H1 (cell line): ENCODE measurements around the gene SPG11. TPM values are rescaled to one million over a fixed set of nuclear protein-coding genes. Genes with fewer than 3 reads are reported as not detected.
A peak's percentile ranks its signal among the peaks of the same experiment; 100 is the strongest.

Source experiments
- CTCF ChIA-PET: fragments of 300-600 bp; sonication (Branson Sonifier 250); formaldehyde crosslinking; loops from one replicate; lab custom pipeline; 2021; ENCODE audit not compliant: partially characterized antibody; lab: Charles Lee
- POLR2A ChIA-PET: fragments of 300-600 bp; sonication (Branson Sonifier 250); formaldehyde crosslinking; loops from one replicate; lab custom pipeline; 2021; ENCODE audit warnings: inconsistent platforms; ENCODE audit not compliant: partially characterized antibody; lab: Charles Lee
- DNase-seq, 2 experiments: peaks; one replicate each; pipeline versions ENCODE4 v3.0.0 to v3.0.0-alpha.2; 2010 to 2022; ENCODE audit warnings: low spot score in 2 of 2, low read depth in 1 of 2, mixed read lengths in 1 of 2
- FAIRE-seq: peaks from 2 replicates; lab custom pipeline; 2011; peaks lifted over from hg19 to GRCh38; lab: Jason Lieb, UNC
- H2AFZ ChIP-seq: 2 replicates; pipeline ENCODE4 v1.8.1; 2012; ENCODE audit warnings: low read length, inconsistent platforms
- H2AK5ac ChIP-seq: 2 replicates; pipeline ENCODE4 v1.6.1; 2013; ENCODE audit warnings: low read depth, low read length
- H2BK120ac ChIP-seq: replicated peaks from 2 replicates; pipeline ENCODE3; 2013; ENCODE audit warnings: low read depth, low read length, inconsistent platforms
- H2BK12ac ChIP-seq: 2 replicates; pipeline ENCODE4 v1.6.1; 2013; ENCODE audit warnings: low read depth, low read length
- H2BK15ac ChIP-seq: 2 replicates; pipeline ENCODE4 v1.6.1; 2013; ENCODE audit warnings: low read length
- H2BK20ac ChIP-seq: 2 replicates; pipeline ENCODE4 v1.6.1; 2013; ENCODE audit warnings: low read length
- H2BK5ac ChIP-seq: 2 replicates; pipeline ENCODE4 v1.6.1; 2013; ENCODE audit warnings: low read depth, low read length
- H3K14ac ChIP-seq: 2 replicates; pipeline ENCODE4 v1.6.1; 2013; ENCODE audit warnings: inconsistent platforms; ENCODE audit not compliant: insufficient read length
- H3K18ac ChIP-seq: 2 replicates; pipeline ENCODE4 v1.6.1; 2013; ENCODE audit warnings: low read length; ENCODE audit errors: extremely low read depth
- H3K23ac ChIP-seq: 2 replicates; pipeline ENCODE4 v1.6.1; 2013; ENCODE audit warnings: inconsistent platforms; ENCODE audit not compliant: insufficient read length
- H3K23me2 ChIP-seq: 2 replicates; pipeline ENCODE4 v1.6.1; 2013; ENCODE audit warnings: low read depth, low read length
- H3K27ac ChIP-seq: 2 replicates; pipeline ENCODE4 v1.6.1; 2011; ENCODE audit warnings: low read depth, low read length, inconsistent platforms
- H3K27me3 ChIP-seq, 4 experiments: replicated peaks in 1 of 4; 1 replicate in 1 of 4; 2 replicates in 3 of 4; pipeline versions ENCODE4 v1.6.1 to v1.8.1; 2011 to 2013; ENCODE audit warnings: low read length in 3 of 4, mild to moderate bottlenecking in 3 of 4, inconsistent platforms in 2 of 4, mixed read lengths in 2 of 4, moderate library complexity in 1 of 4; ENCODE audit not compliant: control insufficient read depth in 3 of 4, insufficient read depth in 3 of 4; ENCODE audit errors: extremely low read depth in 1 of 4
- H3K36me3 ChIP-seq, 4 experiments: 2 replicates each; pipeline versions ENCODE4 v1.6.1 to v1.8.1; 2011 to 2013; ENCODE audit warnings: mild to moderate bottlenecking in 4 of 4, low read length in 3 of 4, moderate library complexity in 2 of 4, control low read depth in 1 of 4, inconsistent platforms in 1 of 4; ENCODE audit not compliant: insufficient read depth in 4 of 4, control insufficient read depth in 2 of 4
- H3K4ac ChIP-seq: replicated peaks from 2 replicates; pipeline ENCODE3; 2013; ENCODE audit warnings: low read length, low read depth, mixed read lengths, inconsistent platforms; ENCODE audit not compliant: insufficient read length
- H3K4me1 ChIP-seq, 4 experiments: replicated peaks in 1 of 4; 1 replicate in 1 of 4; 2 replicates in 3 of 4; pipeline versions ENCODE4 v1.6.1 to v1.8.1; 2011 to 2013; ENCODE audit warnings: low read length in 3 of 4, inconsistent platforms in 2 of 4, mixed read lengths in 1 of 4; ENCODE audit not compliant: insufficient read depth in 4 of 4, control insufficient read depth in 3 of 4
- H3K4me2 ChIP-seq, 2 experiments: 2 replicates each; pipeline versions ENCODE4 v1.6.1 to v1.8.1; 2011 to 2013; ENCODE audit warnings: low read depth in 2 of 2, low read length in 2 of 2, control low read depth in 1 of 2, inconsistent platforms in 1 of 2, mild to moderate bottlenecking in 1 of 2; ENCODE audit not compliant: insufficient read depth in 1 of 2
- H3K4me3 ChIP-seq, 4 experiments: fragments of 200-600, 300-600 bp in 1 of 4; sonication (generic), shearing (Covaris generic), sonication (Bioruptor Twin) in 1 of 4; 2 replicates each; pipeline versions ENCODE4 v1.5.1 to v1.8.1; 2011 to 2016; ENCODE audit warnings: low read length in 4 of 4, low read depth in 3 of 4, control low read depth in 2 of 4, inconsistent platforms in 2 of 4, mild to moderate bottlenecking in 2 of 4, mixed read lengths in 1 of 4, moderate library complexity in 1 of 4; ENCODE audit not compliant: insufficient read depth in 2 of 4; ENCODE audit errors: extremely low read depth in 1 of 4
- H3K56ac ChIP-seq: replicated peaks from 2 replicates; pipeline ENCODE3; 2013; ENCODE audit warnings: low read depth, mild to moderate bottlenecking, mixed read lengths, low read length, inconsistent platforms; ENCODE audit not compliant: insufficient read length
- H3K79me1 ChIP-seq: 2 replicates; pipeline ENCODE4 v1.6.1; 2013; ENCODE audit warnings: low read depth, low read length, control low read depth
- H3K79me2 ChIP-seq, 2 experiments: 2 replicates each; pipeline versions ENCODE4 v1.6.1 to v1.8.1; 2012 to 2013; ENCODE audit warnings: low read length in 2 of 2, mild to moderate bottlenecking in 2 of 2, inconsistent platforms in 1 of 2; ENCODE audit not compliant: insufficient read depth in 2 of 2, control insufficient read depth in 1 of 2
- H3K9ac ChIP-seq, 4 experiments: replicated peaks in 1 of 4; 1 replicate in 1 of 4; 2 replicates in 3 of 4; pipeline versions ENCODE4 v1.6.1 to v1.8.1; 2011 to 2013; ENCODE audit warnings: low read depth in 3 of 4, low read length in 3 of 4, control low read depth in 2 of 4, mild to moderate bottlenecking in 2 of 4, moderate library complexity in 2 of 4, inconsistent platforms in 1 of 4; ENCODE audit errors: extremely low read depth in 1 of 4
- H3K9me3 ChIP-seq, 2 experiments: 2 replicates each; pipeline versions ENCODE4 v1.6.1 to v1.8.1; 2012 to 2013; ENCODE audit warnings: mild to moderate bottlenecking in 2 of 2, moderate library complexity in 2 of 2, control low read depth in 1 of 2, inconsistent platforms in 1 of 2, low read depth in 1 of 2, low read length in 1 of 2, mixed read lengths in 1 of 2; ENCODE audit not compliant: insufficient read depth in 2 of 2
- H4K20me1 ChIP-seq, 2 experiments: replicated peaks in 1 of 2; 2 replicates each; pipeline versions ENCODE3 to v1.8.1; 2011 to 2013; ENCODE audit warnings: inconsistent platforms in 2 of 2, low read length in 2 of 2, mild to moderate bottlenecking in 1 of 2; ENCODE audit not compliant: insufficient read depth in 2 of 2, control insufficient read depth in 1 of 2
- H4K5ac ChIP-seq: 2 replicates; pipeline ENCODE4 v1.6.1; 2013; ENCODE audit warnings: low read length, low read depth, mixed read lengths, inconsistent platforms; ENCODE audit not compliant: insufficient read length
- H4K8ac ChIP-seq: 2 replicates; pipeline ENCODE4 v1.8.0; 2013; ENCODE audit warnings: mild to moderate bottlenecking, moderate library complexity, low read length, inconsistent platforms; ENCODE audit not compliant: insufficient read depth; ENCODE audit errors: extremely low read depth
- H4K91ac ChIP-seq: replicated peaks from 2 replicates; pipeline ENCODE3; 2013; ENCODE audit warnings: low read length, mixed read lengths, inconsistent platforms; ENCODE audit not compliant: insufficient read length
- CBX5 ChIP-seq: fragments of 300-800, 300-1000 bp; sonication (generic); IDR thresholded peaks from 2 replicates; pipeline ENCODE4 v1.7.1; 2016; ENCODE audit warnings: antibody characterized with exemption, low read length, low read depth
- RAD21 ChIP-seq, 2 experiments: IDR thresholded peaks in 1 of 2; conservative IDR thresholded peaks in 1 of 2; 2 replicates each; pipeline ENCODE4 v1.6.1; 2011; ENCODE audit warnings: low read depth in 2 of 2, low read length in 2 of 2, improper control_type of control experiment in 1 of 2, inconsistent platforms in 1 of 2, mild to moderate bottlenecking in 1 of 2, moderate library complexity in 1 of 2
- WGBS, 2 experiments: shearing (Covaris generic) in 1 of 2; methylation state at CpG; one replicate each; pipeline versions ENCODE4 v1.1.6 to v1.1.7; 2013 to 2015; ENCODE audit warnings: low lambda C conversion rate in 2 of 2, mixed read lengths in 2 of 2, inconsistent platforms in 1 of 2, low coverage in 1 of 2, missing lambda C conversion rate in 1 of 2; ENCODE audit not compliant: insufficient replicate concordance in 2 of 2, insufficient coverage in 1 of 2, insufficient read length in 1 of 2; ENCODE audit errors: extremely low coverage in 1 of 2, missing lambda C conversion rate in 1 of 2; 5-methylcytosine and 5-hydroxymethylcytosine counted together
- polyA plus RNA-seq, 7 experiments: library from polyadenylated mRNA; depleted of rRNA in 3 of 7; stranded (reverse) in 5 of 7; unstranded in 2 of 7; fragments of >200 nt in 5 of 7; fragments of 200-250 nt in 2 of 7; gene quantifications; 1 replicate in 5 of 7; 2 replicates in 1 of 7; 4 replicates in 1 of 7; pipeline versions ENCODE4 v1.2.1 to v1.2.3, GENCODE V29; 2011 to 2013; ENCODE audit warnings: missing spikeins in 2 of 7, mixed read lengths in 2 of 7
- total RNA-seq: library from RNA; stranded (reverse); fragmentation: NEBNext Ultra II Directional; extraction: Animal tissue kit (Norgen Biotek cat#: 25700); gene quantifications from 2 replicates; pipeline ENCODE4 v1.2.1, GENCODE V29; 2021
- TF ChIP-seq, protein P1 (sequence below), 3 experiments: IDR thresholded peaks; 1 replicate in 2 of 3; 2 replicates in 1 of 3; pipeline versions ENCODE4 v1.5.1 to v1.6.1; 2011; ENCODE audit warnings: low read length in 3 of 3, mild to moderate bottlenecking in 3 of 3, inconsistent platforms in 2 of 3, low read depth in 1 of 3, moderate library complexity in 1 of 3; ENCODE audit not compliant: insufficient read depth in 1 of 3; ENCODE audit errors: control extremely low read depth in 1 of 3

SPG11 gene
- total and polyA plus RNA-seq, 2 of the 8 experiments (the other 6 are each of a cell fraction or from before 2014, with no cell fraction given): 37.1 to 38.6 TPM

DNA sequence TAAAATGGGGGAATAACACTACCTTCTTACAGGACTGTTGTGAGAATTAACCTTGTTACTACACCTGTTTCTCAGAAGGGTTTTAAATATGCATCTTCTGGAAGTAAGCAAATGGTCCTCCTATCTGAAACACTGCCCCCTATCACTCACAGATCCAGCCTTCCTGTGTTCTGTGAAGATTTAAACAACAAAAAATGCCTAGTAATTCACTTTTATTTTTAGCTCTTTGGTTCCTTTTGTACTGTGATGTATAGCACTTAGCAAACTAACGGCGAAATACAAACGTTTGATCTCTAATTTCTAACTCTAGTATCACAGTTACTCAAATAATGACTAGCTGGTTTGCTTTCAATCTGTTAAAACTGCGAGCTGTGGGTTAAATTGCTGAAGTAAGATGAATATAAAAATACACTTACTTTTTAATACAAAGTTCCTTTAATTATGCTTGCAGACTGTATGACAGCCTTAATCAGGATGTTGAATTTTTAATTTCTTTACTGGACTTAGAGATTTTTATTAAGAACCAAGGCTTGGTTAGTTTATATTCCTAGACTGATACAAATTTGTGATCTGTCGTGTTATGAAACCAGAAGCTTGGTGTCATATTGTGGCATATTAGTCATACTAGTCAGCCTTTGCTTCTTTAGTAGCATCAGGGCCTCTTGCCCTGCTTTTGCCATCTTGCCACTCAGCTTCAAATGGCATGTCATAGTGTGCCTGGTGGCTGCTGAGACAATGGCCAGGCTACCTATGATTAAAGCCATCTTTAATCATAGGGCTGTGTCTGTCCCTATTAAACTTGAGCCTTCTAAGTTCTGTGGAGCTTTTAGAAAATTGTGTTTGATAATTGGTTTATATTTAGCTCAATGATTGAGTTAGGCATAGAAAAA is 117.3 kb downstream of the SPG11 start:
- H2BK5ac ChIP-seq: no peak overlapping the region
- H4K5ac ChIP-seq: no peak overlapping the region
- TF ChIP-seq CBX5: no peak
- TF ChIP-seq, protein P1, sequence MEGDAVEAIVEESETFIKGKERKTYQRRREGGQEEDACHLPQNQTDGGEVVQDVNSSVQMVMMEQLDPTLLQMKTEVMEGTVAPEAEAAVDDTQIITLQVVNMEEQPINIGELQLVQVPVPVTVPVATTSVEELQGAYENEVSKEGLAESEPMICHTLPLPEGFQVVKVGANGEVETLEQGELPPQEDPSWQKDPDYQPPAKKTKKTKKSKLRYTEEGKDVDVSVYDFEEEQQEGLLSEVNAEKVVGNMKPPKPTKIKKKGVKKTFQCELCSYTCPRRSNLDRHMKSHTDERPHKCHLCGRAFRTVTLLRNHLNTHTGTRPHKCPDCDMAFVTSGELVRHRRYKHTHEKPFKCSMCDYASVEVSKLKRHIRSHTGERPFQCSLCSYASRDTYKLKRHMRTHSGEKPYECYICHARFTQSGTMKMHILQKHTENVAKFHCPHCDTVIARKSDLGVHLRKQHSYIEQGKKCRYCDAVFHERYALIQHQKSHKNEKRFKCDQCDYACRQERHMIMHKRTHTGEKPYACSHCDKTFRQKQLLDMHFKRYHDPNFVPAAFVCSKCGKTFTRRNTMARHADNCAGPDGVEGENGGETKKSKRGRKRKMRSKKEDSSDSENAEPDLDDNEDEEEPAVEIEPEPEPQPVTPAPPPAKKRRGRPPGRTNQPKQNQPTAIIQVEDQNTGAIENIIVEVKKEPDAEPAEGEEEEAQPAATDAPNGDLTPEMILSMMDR (IDR thresholded peaks at IDR 0.05; ENCODE audit: control extremely low read depth in 1 of 3, insufficient read depth in 1 of 3, low read depth in 1 of 3, low read length in 3 of 3): peak in 1 of 3 experiments; percentile 47; a peak in 1 of 4 replicates
- TF ChIP-seq RAD21 (IDR thresholded peaks at IDR 0.05 in 1 of 2, conservative IDR thresholded peaks at IDR 0.05 in 1 of 2; ENCODE audit: low read depth in 2 of 2, low read length in 2 of 2): peak in 1 of 2 experiments; percentile 10; a peak in 1 of 4 replicates
- TF ChIP-seq, all 59 proteins: peak for 2
- Histone ChIP-seq H3K23ac (no peak overlapping the region), H3K4me3 (no peak overlapping the region), H2BK120ac (no peak overlapping the region), H3K18ac (no peak overlapping the region), H3K56ac (no peak overlapping the region), H4K20me1 (peaks cover 0 to 5% of the 10 kb centered on the region in 2 experiments), H3K27me3 (no peaks in the 10 kb centered on the region), H2BK20ac (no peak overlapping the region), H4K91ac (no peak overlapping the region), H3K36me3 (peaks cover 0 to 17% (median 3%) of the 10 kb centered on the region in 4 experiments; a peak in 4 of 8 replicates), H3K27ac (no peak overlapping the region), H3K4me1 (no peaks in the 10 kb centered on the region), H3K4me2 (no peak overlapping the region), H2BK15ac (no peak overlapping the region), H2AFZ (no peak overlapping the region), H3K9ac (no peak overlapping the region), H2AK5ac (no peak overlapping the region), H3K79me2 (peaks cover 3 to 72% of the 10 kb centered on the region in 2 experiments; a peak in 3 of 4 replicates), H3K9me3 (no peaks in the 10 kb centered on the region), H3K14ac (no peak overlapping the region), H2BK12ac (no peak overlapping the region), H4K8ac (no peak overlapping the region), H3K79me1 (no peaks in the 10 kb centered on the region), H3K4ac (no peak overlapping the region), H3K23me2 (no peaks in the 10 kb centered on the region)
- DNase-seq (no peak), FAIRE-seq (no peak)
- CTCF ChIA-PET: interaction anchor here (0.6 to 3.6 kb wide), 12 partner anchors 9 to 980 kb away, joined by 3 to 16 read pairs (median 4); partner anchors contain the start of gene EIF3J
- WGBS, 2 experiments: 85% methylated on average over 5 of the region's 5 CpGs; no CpG with 5 or more reads in 1 of the 2 experiments
- POLR2A ChIA-PET: interaction anchor here (1.1 to 3.9 kb wide), 5 partner anchors 9 to 118 kb away, joined by 3 to 20 read pairs (median 5); partner anchors contain the start of genes CTDSPL2 and EIF3J
